GM12874 (cell line): ENCODE data around the gene KIAA1549.

Source experiments
- TF ChIP-seq, protein P1 (sequence below): IDR thresholded peaks from 2 replicates; pipeline ENCODE4 v1.5.1; 2011; ENCODE audit warnings: low read depth, mild to moderate bottlenecking, control low read depth, low read length, moderate library complexity; ENCODE audit not compliant: insufficient read depth

The KIAA1549 gene

DNA sequence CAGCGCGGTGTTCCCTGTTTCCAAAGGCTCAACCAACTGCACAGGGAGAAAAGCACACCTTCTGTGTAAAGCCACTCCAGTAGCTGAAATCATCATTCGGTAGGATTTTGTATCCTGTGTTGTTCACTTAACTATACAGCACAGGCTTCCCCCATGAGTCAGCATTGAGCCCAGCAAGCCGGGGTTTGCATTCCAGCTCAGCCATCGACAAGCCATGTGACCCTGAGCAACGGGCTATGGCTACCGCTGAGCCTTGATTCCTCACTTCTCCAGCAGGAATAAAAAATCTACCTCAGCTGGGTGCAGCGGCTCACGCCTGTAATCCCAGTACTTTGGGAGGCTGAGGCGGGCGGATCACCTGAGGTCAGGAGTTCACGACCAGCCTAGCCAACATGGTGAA lies 139.1 kb downstream of the KIAA1549 start:
- TF ChIP-seq, protein P1, sequence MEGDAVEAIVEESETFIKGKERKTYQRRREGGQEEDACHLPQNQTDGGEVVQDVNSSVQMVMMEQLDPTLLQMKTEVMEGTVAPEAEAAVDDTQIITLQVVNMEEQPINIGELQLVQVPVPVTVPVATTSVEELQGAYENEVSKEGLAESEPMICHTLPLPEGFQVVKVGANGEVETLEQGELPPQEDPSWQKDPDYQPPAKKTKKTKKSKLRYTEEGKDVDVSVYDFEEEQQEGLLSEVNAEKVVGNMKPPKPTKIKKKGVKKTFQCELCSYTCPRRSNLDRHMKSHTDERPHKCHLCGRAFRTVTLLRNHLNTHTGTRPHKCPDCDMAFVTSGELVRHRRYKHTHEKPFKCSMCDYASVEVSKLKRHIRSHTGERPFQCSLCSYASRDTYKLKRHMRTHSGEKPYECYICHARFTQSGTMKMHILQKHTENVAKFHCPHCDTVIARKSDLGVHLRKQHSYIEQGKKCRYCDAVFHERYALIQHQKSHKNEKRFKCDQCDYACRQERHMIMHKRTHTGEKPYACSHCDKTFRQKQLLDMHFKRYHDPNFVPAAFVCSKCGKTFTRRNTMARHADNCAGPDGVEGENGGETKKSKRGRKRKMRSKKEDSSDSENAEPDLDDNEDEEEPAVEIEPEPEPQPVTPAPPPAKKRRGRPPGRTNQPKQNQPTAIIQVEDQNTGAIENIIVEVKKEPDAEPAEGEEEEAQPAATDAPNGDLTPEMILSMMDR = no peak

DNA sequence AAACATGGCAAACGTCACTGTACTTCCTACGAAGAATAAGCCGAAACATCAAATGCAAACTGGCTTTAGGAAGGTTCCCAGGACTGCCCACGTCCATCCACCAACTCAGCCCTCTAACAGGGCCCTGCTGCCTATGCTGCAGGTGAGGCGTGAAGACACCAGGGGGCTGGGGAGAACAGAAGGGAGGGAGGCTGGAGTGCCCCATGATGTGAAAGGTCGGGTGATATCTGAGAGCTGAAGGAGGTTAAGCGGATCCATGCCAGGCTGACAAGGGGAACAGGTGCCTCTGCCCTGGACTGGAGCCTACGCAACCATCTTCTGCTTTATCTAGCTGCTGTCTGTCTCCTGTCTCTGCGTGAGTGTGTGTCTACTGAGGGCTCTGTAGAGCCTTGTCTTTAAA lies 143.0 kb downstream of the KIAA1549 start:
- TF ChIP-seq, protein P1 = no peak

DNA sequence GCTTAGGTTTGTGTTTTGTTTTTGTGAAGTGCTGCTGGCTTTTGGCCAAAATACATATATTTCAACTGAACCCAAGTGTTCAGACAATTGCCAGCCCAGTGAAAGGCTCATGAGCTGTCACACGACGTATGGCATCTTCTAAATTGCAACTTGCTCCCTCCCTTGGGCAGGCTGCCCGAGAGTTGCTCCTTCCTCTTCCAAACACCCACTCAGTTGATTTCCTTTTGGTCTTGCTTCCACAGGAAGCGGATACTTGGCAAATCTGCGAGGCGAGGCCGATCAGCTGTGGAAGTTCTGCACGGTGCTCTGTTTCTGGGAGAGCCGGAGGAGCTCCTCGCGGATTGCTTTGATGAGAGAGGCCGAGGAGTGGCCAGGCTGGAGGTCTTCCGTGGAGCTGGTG lies 143.6 kb downstream of the KIAA1549 start:
- TF ChIP-seq, protein P1 = no peak

DNA sequence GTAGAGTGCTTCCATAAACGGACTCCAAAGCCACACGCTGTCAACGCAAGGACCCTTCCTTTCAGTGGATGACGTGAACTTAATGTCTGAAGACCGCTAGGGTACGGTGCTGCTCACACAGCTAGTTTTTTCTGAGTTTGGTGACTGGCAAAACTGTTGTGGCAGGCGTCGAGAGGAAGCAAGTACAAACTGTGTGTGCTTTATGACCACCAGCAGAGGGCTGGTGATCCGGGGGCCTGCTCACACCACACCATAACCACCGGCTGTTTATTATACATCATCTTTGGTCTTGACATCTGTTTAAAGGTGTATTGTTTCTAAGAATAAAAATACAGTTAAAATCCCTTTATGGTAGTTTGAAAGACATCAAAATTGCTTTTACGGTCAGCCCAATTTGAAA lies 146.1 kb downstream of the KIAA1549 start:
- TF ChIP-seq, protein P1 = no peak

DNA sequence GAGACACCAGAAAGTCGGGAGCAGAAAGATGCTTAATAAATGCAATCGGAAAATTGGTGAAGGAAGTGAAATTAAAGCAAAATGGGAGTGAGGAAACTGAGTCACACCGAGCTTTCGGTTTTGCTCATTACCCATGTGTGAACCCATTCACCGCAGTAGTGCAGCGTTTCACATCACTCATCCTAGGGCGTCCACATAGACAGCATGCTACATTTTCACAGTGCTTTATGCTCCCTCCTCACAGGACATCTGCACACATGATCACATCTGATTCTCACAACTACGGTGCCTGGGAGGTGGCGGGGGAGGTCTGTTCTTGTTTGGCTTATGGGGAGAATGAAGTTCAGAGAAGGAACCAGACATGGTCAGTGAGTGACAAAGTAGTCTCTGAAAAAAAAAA lies 146.6 kb downstream of the KIAA1549 start:
- TF ChIP-seq, protein P1 = no peak

DNA sequence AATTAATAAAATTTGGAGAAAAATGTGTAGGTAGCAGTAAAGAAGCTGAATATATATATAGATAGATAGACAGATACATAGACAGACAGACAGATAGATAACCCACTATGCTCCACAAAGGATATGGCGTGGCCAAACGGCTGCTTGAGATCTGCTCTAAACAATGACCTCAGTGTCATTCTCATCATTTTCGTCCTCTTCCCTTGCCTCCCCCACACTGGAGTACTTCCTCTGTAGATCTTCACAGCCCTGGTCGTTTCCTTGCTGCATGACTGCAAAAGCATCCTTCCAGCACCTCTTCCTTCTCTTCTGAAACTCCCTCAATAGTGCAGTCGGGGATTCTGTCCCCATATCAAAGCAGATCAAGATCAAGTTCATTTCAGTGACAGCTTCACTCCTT lies 147.6 kb downstream of the KIAA1549 start:
- TF ChIP-seq, protein P1 = no peak

DNA sequence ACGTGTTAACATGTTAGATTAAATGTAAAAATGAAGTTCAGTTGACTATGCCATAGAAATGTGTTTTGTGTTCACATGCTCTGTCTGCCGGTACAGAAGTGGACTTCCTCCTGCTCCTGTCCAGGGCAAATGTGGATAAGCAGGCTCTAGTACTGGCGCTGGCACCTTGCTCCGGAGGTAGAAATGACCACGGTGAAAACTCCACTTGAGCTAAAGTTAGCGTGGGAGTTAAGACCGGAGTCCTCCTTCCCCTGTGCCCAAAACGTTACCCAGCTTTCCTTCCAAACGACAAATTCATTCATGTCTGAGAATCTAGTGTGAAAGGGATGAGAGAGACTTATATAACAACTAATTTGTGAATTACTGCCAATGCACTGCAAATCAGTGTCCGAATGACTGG lies 148.2 kb downstream of the KIAA1549 start:
- TF ChIP-seq, protein P1 = no peak

DNA sequence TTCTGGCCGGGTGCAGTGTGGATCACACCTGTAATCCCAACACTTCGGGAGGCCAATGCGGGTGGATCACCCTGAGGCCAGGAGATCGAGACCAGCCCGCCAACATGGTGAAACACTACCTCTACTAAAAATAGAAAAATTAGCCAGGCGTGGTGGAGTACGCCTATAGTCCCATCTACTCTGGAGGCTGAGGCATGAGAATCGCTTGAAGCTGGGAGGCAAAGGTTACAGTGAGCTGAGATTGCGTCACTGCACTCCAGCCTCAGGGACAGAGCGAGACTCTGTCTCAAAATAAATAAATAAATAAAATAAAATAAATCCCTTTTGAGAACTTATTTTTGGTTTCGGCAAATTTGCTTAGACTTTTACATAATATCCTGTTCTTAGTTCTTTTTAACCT lies 151.9 kb downstream of the KIAA1549 start:
- TF ChIP-seq, protein P1 = no peak
